Measurements from ENCODE around the gene STXBP6. TPM values are rescaled to one million over a fixed set of nuclear protein-coding genes. Genes with fewer than 3 reads are reported as not detected.

Gene STXBP6
- total RNA-seq, 2 experiments from 2014 or later, result not detected

DNA sequence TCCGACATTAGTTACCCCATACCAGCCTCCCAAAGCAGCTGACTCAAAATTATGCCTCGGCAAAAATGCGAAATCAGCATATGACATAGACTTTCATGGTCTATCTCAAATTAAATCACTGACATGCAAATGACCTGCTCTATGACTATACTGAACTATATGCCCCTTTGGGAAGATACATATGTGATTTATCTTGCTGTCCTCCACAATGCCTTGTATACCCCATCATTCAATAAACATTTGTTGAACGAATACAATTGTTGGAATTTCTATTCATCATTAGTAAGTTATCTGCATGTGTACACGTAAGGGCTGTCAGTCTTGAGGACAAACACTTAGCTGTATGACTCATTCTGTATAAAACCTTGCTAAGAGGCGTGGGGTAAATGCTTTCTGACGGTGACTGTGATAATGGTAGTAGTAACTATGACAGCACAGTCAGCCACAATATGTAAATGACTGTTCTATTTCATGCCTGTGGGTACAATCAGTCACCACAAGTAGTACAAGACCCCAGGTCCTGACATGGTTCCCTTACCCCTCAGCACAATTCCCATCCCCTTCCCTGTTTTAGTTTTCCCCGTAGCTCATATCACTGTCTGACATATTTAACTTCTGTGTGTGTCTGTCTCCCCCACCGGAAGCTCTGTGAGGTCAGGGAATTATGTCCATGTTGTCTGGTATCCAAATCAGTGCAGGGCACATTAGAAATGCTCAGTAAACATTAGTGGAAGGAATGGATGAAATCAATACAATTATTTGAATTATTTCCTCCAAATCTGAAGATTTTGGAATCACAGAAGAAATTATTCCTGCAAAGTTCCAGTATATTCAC lies 42.8 kb downstream of the STXBP6 start:
- Mint-ChIP-seq H3K4me1 (ENCODE audit: low read depth) (no peaks in the 10 kb centered on the region), H3K9me3 (no peaks in the 10 kb centered on the region), H3K4me3 (no peak overlapping the region), H3K36me3 (ENCODE audit: low read depth) (no peaks in the 10 kb centered on the region), H3K27me3 (peaks cover 17% of the 10 kb centered on the region), H3K27ac (no peak overlapping the region)
- ATAC-seq (ENCODE audit: poor library complexity) (no peak), DNase-seq (no peak)
- Histone ChIP-seq H3K4me3 (ENCODE audit: low read length) (no peak overlapping the region), H3K9me3 (ENCODE audit: control insufficient read depth in 1 of 2, insufficient read depth in 1 of 2, low read length in 2 of 2) (no peaks in the 10 kb centered on the region), H3K27ac (ENCODE audit: low read depth in 1 of 2, low read length in 2 of 2) (no peak overlapping the region), H3K27me3 (ENCODE audit: control insufficient read depth in 1 of 2, insufficient read depth in 2 of 2, low read length in 2 of 2) (peaks cover 4 to 9% of the 10 kb centered on the region in 2 experiments), H3K4me1 (ENCODE audit: insufficient read depth, low read length) (no peaks in the 10 kb centered on the region), H3K36me3 (ENCODE audit: insufficient read depth, low read length) (no peaks in the 10 kb centered on the region)
- TF ChIP-seq, protein P1, sequence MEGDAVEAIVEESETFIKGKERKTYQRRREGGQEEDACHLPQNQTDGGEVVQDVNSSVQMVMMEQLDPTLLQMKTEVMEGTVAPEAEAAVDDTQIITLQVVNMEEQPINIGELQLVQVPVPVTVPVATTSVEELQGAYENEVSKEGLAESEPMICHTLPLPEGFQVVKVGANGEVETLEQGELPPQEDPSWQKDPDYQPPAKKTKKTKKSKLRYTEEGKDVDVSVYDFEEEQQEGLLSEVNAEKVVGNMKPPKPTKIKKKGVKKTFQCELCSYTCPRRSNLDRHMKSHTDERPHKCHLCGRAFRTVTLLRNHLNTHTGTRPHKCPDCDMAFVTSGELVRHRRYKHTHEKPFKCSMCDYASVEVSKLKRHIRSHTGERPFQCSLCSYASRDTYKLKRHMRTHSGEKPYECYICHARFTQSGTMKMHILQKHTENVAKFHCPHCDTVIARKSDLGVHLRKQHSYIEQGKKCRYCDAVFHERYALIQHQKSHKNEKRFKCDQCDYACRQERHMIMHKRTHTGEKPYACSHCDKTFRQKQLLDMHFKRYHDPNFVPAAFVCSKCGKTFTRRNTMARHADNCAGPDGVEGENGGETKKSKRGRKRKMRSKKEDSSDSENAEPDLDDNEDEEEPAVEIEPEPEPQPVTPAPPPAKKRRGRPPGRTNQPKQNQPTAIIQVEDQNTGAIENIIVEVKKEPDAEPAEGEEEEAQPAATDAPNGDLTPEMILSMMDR (IDR thresholded peaks at IDR 0.05), result no peak
- CTCF ChIA-PET, result no interaction called here
- POLR2A ChIA-PET, result no interaction called here
- intact Hi-C loops (cut with DNase I, micrococcal nuclease), result no loop called here

DNA sequence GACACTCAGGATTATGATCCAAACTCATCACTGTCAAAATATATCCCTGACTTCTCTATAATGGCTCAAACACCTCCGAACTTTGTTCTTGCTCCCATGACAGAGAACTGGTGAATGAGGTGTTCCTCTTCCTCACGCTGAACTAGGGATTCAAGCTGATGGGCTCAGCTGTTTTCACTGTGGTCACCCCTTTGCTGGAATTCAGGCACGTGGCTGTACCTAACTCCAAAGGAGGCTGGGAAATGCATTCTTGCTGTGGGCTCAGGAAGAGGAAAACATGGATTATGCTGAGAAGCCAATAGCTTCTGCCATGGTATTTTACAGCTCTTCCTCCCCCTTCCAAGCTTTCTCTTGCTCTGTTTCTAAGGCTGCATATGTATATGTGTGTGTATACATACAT lies 43.9 kb downstream of the STXBP6 start:
- peaks cover 4% of the 10 kb centered on the region in 2 experiments for H3K27me3 ChIP-seq (ENCODE audit: control insufficient read depth in 1 of 2, insufficient read depth in 2 of 2, low read length in 2 of 2)
- H3K4me1 ChIP-seq (ENCODE audit: insufficient read depth, low read length), result no peaks in the 10 kb centered on the region
- CTCF ChIA-PET, result no interaction called here
- no peaks in the 10 kb centered on the region for H3K9me3 Mint-ChIP-seq
- intact Hi-C loops (cut with DNase I, micrococcal nuclease), result no loop called here
- H3K36me3 ChIP-seq (ENCODE audit: insufficient read depth, low read length), result no peaks in the 10 kb centered on the region
- H3K4me3 Mint-ChIP-seq, result no peak overlapping the region
- H3K9me3 ChIP-seq (ENCODE audit: control insufficient read depth in 1 of 2, insufficient read depth in 1 of 2, low read length in 2 of 2), result no peaks in the 10 kb centered on the region
- TF ChIP-seq, protein P1 (IDR thresholded peaks at IDR 0.05), result no peak
- no peaks in the 10 kb centered on the region for H3K36me3 Mint-ChIP-seq (ENCODE audit: low read depth)
- no peak overlapping the region for H3K27ac Mint-ChIP-seq
- H3K27ac ChIP-seq (ENCODE audit: low read depth in 1 of 2, low read length in 2 of 2), result no peak overlapping the region
- DNase-seq (no peak), ATAC-seq (ENCODE audit: poor library complexity) (no peak)
- peaks cover 9% of the 10 kb centered on the region for H3K27me3 Mint-ChIP-seq
- no peak overlapping the region for H3K4me3 ChIP-seq (ENCODE audit: low read length)
- POLR2A ChIA-PET, result no interaction called here
- no peaks in the 10 kb centered on the region for H3K4me1 Mint-ChIP-seq (ENCODE audit: low read depth)

DNA sequence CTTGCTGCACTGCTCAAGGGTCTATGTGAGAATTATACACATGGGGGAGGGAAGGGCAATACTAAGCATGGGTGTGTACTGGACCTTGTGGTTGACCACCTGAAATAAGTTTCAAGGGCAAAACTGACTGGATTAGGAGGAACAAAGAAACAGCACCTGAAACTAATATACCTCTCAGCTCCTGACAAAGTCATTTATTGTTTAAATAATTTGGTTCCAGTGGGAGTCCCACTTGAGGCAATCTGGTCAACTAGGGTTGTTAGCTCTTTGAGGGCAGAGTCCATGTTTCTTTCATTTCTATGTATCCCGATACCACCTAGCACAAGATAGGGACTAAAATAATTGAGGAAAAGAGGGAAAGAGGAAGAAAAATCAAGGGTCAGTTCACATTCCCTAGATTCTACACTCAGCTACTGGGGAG lies 45.5 kb downstream of the STXBP6 start:
- H3K4me3 Mint-ChIP-seq, result no peak overlapping the region
- H3K36me3 Mint-ChIP-seq (ENCODE audit: low read depth), result no peaks in the 10 kb centered on the region
- DNase-seq, result no peak
- Histone ChIP-seq H3K4me3 (ENCODE audit: low read length) (no peak overlapping the region), H3K27me3 (ENCODE audit: control insufficient read depth in 1 of 2, insufficient read depth in 2 of 2, low read length in 2 of 2) (peaks cover under 1% of the 10 kb centered on the region in 2 experiments), H3K36me3 (ENCODE audit: insufficient read depth, low read length) (no peaks in the 10 kb centered on the region), H3K27ac (ENCODE audit: low read depth in 1 of 2, low read length in 2 of 2) (no peak overlapping the region), H3K4me1 (ENCODE audit: insufficient read depth, low read length) (no peaks in the 10 kb centered on the region), H3K9me3 (ENCODE audit: control insufficient read depth in 1 of 2, insufficient read depth in 1 of 2, low read length in 2 of 2) (no peaks in the 10 kb centered on the region)
- H3K4me1 Mint-ChIP-seq (ENCODE audit: low read depth), result no peaks in the 10 kb centered on the region
- intact Hi-C loops (cut with DNase I, micrococcal nuclease), result no loop called here
- ChIA-PET CTCF (no interaction called here), POLR2A (no interaction called here)
- peaks cover 2% of the 10 kb centered on the region for H3K27me3 Mint-ChIP-seq
- TF ChIP-seq, protein P1 (IDR thresholded peaks at IDR 0.05), result no peak
- no peaks in the 10 kb centered on the region for H3K9me3 Mint-ChIP-seq
- no peak overlapping the region for H3K27ac Mint-ChIP-seq
- no peak for ATAC-seq (ENCODE audit: poor library complexity)

Data from CD4-positive, alpha-beta T cell (primary cell).